PFSK-1 (cell line): ENCODE results near the gene MAP3K6.

Source experiments
- FOXP2 ChIP-seq: optimal IDR thresholded peaks from 2 replicates; pipeline ENCODE3; 2011; ENCODE audit warnings: borderline replicate concordance, control low read depth, inconsistent platforms; ENCODE audit not compliant: insufficient read depth; ENCODE audit errors: extremely low read length, extremely low read depth
- POLR2AphosphoS5 ChIP-seq: IDR thresholded peaks from 2 replicates; pipeline ENCODE4 v1.6.1; 2012; ENCODE audit warnings: low read depth, mild to moderate bottlenecking, control low read depth, low read length, moderate library complexity
- REST ChIP-seq, 2 experiments: IDR thresholded peaks; 2 replicates each; pipeline versions ENCODE4 v1.6.1 to v1.8.0; 2011 to 2012; ENCODE audit warnings: low read depth in 2 of 2, low read length in 2 of 2, control low read depth in 1 of 2, inconsistent platforms in 1 of 2, mild to moderate bottlenecking in 1 of 2, moderate library complexity in 1 of 2; ENCODE audit not compliant: insufficient read depth in 1 of 2
- SIN3A ChIP-seq: IDR thresholded peaks from 2 replicates; pipeline ENCODE4 v1.6.1; 2012; ENCODE audit warnings: mild to moderate bottlenecking, low read length, moderate library complexity, borderline replicate concordance; ENCODE audit not compliant: insufficient read depth
- TAF1 ChIP-seq: IDR thresholded peaks from 2 replicates; pipeline ENCODE4 v1.6.1; 2012; ENCODE audit warnings: low read length, control low read depth, borderline replicate concordance; ENCODE audit not compliant: insufficient read depth

GRCh38 chr1:27335506-27336422 lies 31.0 kb downstream of the MAP3K6 start:
- TF ChIP-seq TAF1 (no peak), SIN3A (no peak), REST (IDR thresholded peaks at IDR 0.05; ENCODE audit: insufficient read depth in 1 of 2, low read depth in 2 of 2, low read length in 2 of 2) (no peak), POLR2AphosphoS5 (no peak), FOXP2 (no peak)
